ENCODE data around the gene PPP6R1. TPM values are rescaled to one million over a fixed set of nuclear protein-coding genes. Genes with fewer than 3 reads are reported as not detected.

PPP6R1 gene
- polyA plus RNA-seq, 3 donors: 16.9 to 91.3 (median 22.0) TPM

DNA sequence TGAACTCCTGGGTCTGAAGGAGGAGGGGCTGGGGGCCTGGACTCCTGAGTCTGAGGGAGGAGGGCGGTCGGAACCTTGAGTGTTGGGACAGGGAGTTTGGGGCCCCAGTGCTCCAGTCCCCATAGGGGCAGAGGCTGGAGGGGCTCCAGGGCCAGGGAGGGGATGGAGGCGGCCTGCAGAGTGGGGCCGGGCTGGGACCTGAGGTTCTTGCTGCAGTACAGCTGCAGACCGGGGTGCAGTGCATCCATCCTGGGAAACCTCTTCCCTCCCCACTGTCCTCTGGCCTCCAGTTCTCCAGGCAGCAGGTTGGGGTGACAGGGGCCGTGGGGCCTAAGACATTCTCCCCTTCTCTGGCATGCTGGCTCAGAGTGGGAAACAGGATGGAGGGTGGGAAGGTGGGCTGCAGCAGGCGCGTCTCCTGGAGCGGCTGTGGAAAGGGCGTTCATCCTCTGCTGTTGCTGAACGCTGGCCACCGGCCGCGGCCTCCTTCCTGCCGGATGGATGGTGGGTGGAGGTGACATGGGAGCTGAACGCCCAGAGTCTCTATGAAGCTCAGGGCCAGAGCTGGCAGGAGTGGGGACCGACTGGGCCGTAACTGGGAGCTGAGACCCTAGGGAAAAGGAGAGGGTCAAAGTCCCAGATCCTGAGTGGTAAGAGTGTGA, 26.5 kb upstream of the PPP6R1 start:
- no peak overlapping the region for H3K27ac Mint-ChIP-seq
- no peaks in the 10 kb centered on the region for H3K36me3 Mint-ChIP-seq
- Histone ChIP-seq H3K27me3 (ENCODE audit: control insufficient read depth in 2 of 2, insufficient read depth in 2 of 2, low read length in 2 of 2) (peaks cover 0 to 8% of the 10 kb centered on the region in 2 donors), H3K9me3 (replicated peaks in 1 of 2; ENCODE audit: control insufficient read depth in 1 of 2, insufficient read depth in 1 of 2, low read length in 2 of 2) (no peaks in the 10 kb centered on the region), H3K79me2 (ENCODE audit: insufficient read depth, low read length) (no peaks in the 10 kb centered on the region), H4K20me1 (ENCODE audit: insufficient read depth, low read length) (no peaks in the 10 kb centered on the region), H3K27ac (ENCODE audit: low read depth in 1 of 2, low read length in 2 of 2) (no peak overlapping the region), H2AFZ (ENCODE audit: insufficient read depth, low read depth, low read length, poor library complexity, severe bottlenecking) (no peak overlapping the region), H3K4me1 (ENCODE audit: control insufficient read depth in 1 of 2, insufficient read depth in 2 of 2, low read length in 2 of 2) (peaks cover 5 to 6% of the 10 kb centered on the region in 2 donors), H3K9ac (ENCODE audit: insufficient read depth, low read length, poor library complexity, severe bottlenecking) (peak overlapping the region; percentile 4), H3K4me3 (replicated peaks in 1 of 3; ENCODE audit: low read depth in 2 of 3, low read length in 3 of 3) (no peak overlapping the region), H3K36me3 (replicated peaks in 1 of 2; ENCODE audit: control insufficient read depth in 1 of 2, insufficient read depth in 2 of 2, low read length in 2 of 2) (no peaks in the 10 kb centered on the region), H3K4me2 (replicated peaks; ENCODE audit: extremely low read depth, low read length, poor library complexity, severe bottlenecking) (no peak overlapping the region)
- peaks cover 0 to 5% (median 0%) of the 10 kb centered on the region in 7 donors for H3K9me3 Mint-ChIP-seq
- intact Hi-C loops (cut with micrococcal nuclease): loop anchor here in 1 of 2 donors (5.0 kb wide), 1 partner anchor 33 kb away; no protein-coding TSS in a partner anchor
- H3K4me1 Mint-ChIP-seq: peaks cover 11% of the 10 kb centered on the region
- DNase-seq: no peak
- peaks cover 16 to 25% (median 19%) of the 10 kb centered on the region in 3 donors for H3K27me3 Mint-ChIP-seq (ENCODE audit: low read depth in 3 of 3)
- H3K4me3 Mint-ChIP-seq: no peak overlapping the region
- WGBS (ENCODE audit: insufficient coverage): 82% methylated on average over 15 of the region's 18 CpGs
- TF ChIP-seq, protein P1, sequence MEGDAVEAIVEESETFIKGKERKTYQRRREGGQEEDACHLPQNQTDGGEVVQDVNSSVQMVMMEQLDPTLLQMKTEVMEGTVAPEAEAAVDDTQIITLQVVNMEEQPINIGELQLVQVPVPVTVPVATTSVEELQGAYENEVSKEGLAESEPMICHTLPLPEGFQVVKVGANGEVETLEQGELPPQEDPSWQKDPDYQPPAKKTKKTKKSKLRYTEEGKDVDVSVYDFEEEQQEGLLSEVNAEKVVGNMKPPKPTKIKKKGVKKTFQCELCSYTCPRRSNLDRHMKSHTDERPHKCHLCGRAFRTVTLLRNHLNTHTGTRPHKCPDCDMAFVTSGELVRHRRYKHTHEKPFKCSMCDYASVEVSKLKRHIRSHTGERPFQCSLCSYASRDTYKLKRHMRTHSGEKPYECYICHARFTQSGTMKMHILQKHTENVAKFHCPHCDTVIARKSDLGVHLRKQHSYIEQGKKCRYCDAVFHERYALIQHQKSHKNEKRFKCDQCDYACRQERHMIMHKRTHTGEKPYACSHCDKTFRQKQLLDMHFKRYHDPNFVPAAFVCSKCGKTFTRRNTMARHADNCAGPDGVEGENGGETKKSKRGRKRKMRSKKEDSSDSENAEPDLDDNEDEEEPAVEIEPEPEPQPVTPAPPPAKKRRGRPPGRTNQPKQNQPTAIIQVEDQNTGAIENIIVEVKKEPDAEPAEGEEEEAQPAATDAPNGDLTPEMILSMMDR (IDR thresholded peaks at IDR 0.05): no peak

DNA sequence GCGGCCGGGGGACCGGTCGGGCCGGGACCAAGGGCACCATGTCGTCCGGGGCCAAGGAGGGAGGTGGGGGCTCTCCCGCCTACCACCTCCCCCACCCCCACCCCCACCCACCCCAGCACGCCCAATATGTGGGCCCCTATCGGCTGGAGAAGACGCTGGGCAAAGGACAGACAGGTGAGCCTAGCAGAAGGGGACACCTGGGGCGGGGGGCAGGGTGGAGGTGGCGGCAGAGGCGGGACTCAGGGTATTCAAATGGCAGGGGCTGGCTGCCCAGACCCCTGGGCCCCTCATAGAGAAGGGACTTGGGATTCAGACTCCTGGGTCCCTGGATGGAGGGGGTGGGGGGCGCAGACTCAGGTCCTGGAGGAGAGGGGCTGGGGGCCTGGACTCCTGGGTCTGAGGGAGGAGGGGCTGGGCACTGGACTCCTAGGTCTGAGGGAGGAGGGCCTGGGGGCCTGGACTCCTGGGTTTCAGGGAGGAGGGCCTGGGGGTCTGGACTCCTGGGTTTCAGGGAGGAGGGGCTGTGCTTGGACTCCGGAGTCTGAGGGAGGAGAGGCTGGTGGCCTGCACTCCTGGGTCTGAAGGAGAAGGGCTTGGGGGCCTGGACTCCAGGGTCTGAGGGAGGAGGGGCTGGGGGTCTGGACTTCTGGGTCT, 25.7 kb upstream of the PPP6R1 start:
- H3K4me2 ChIP-seq (replicated peaks; ENCODE audit: extremely low read depth, low read length, poor library complexity, severe bottlenecking): no peak overlapping the region
- H3K27ac Mint-ChIP-seq: no peak overlapping the region
- peaks cover 0 to 8% of the 10 kb centered on the region in 2 donors for H3K27me3 ChIP-seq (ENCODE audit: control insufficient read depth in 2 of 2, insufficient read depth in 2 of 2, low read length in 2 of 2)
- H3K4me1 Mint-ChIP-seq: peaks cover 15% of the 10 kb centered on the region
- no peaks in the 10 kb centered on the region for H3K36me3 Mint-ChIP-seq
- H3K27me3 Mint-ChIP-seq (ENCODE audit: low read depth in 3 of 3): peaks cover 16 to 24% (median 21%) of the 10 kb centered on the region in 3 donors
- no peaks in the 10 kb centered on the region for H3K36me3 ChIP-seq (replicated peaks in 1 of 2; ENCODE audit: control insufficient read depth in 1 of 2, insufficient read depth in 2 of 2, low read length in 2 of 2)
- 91% methylated on average over 5 of the region's 16 CpGs for WGBS (ENCODE audit: insufficient coverage)
- no peak for DNase-seq
- H3K4me1 ChIP-seq (ENCODE audit: control insufficient read depth in 1 of 2, insufficient read depth in 2 of 2, low read length in 2 of 2): peaks cover 8 to 15% of the 10 kb centered on the region in 2 donors
- no peak overlapping the region for H3K27ac ChIP-seq (ENCODE audit: low read depth in 1 of 2, low read length in 2 of 2)
- H3K79me2 ChIP-seq (ENCODE audit: insufficient read depth, low read length): peaks cover 3% of the 10 kb centered on the region
- TF ChIP-seq, protein P1 (IDR thresholded peaks at IDR 0.05): no peak
- intact Hi-C loops (cut with micrococcal nuclease): loop anchor here in 1 of 2 donors (5.0 kb wide), 1 partner anchor 32 kb away; no protein-coding TSS in a partner anchor
- no peak overlapping the region for H3K4me3 Mint-ChIP-seq
- H2AFZ ChIP-seq (ENCODE audit: insufficient read depth, low read depth, low read length, poor library complexity, severe bottlenecking): no peak overlapping the region
- no peak overlapping the region for H3K9ac ChIP-seq (ENCODE audit: insufficient read depth, low read length, poor library complexity, severe bottlenecking)
- H3K9me3 ChIP-seq (replicated peaks in 1 of 2; ENCODE audit: control insufficient read depth in 1 of 2, insufficient read depth in 1 of 2, low read length in 2 of 2): no peaks in the 10 kb centered on the region
- H3K4me3 ChIP-seq (replicated peaks in 1 of 3; ENCODE audit: low read depth in 2 of 3, low read length in 3 of 3): no peak overlapping the region
- H3K9me3 Mint-ChIP-seq: peaks cover 0 to 7% (median 0%) of the 10 kb centered on the region in 7 donors
- no peaks in the 10 kb centered on the region for H4K20me1 ChIP-seq (ENCODE audit: insufficient read depth, low read length)

Measured in CD14-positive monocyte (primary cell).